ENCODE results near the gene SCUBE1.

GRCh38 chr22:43337385-43337784 lies 5.8 kb downstream of the SCUBE1 start:
- no peak for TF ChIP-seq ZFP3 (CRISPR knock-in tag; IDR thresholded peaks at IDR 0.05)
- TF ChIP-seq ZNF565 (CRISPR knock-in tag; conservative IDR thresholded peaks at IDR 0.05; ENCODE audit: low read depth): no peak
- no peak for TF ChIP-seq PATZ1 (CRISPR knock-in tag; IDR thresholded peaks at IDR 0.05; ENCODE audit: borderline replicate concordance)
- TF ChIP-seq OSR1 (CRISPR knock-in tag; IDR thresholded peaks at IDR 0.05): no peak

Measured in SK-N-SH treated with all-trans-retinoic acid at 6 μM for 48 hours (cell line).